Ovary (tissue), 3 donors: ENCODE measurements around the gene B4GALNT1.

Source experiments
- EP300 ChIP-seq: sonication (generic); formaldehyde crosslinking; IDR thresholded peaks from one replicate; pipeline ENCODE4 v1.6.1; 2017; ENCODE audit warnings: antibody characterized with exemption
- POLR2A ChIP-seq: fragments of 450-650 bp; IDR thresholded peaks from one replicate; pipeline ENCODE4 v1.6.1; 2017; ENCODE audit warnings: antibody characterized with exemption, mild to moderate bottlenecking, moderate library complexity
- TF ChIP-seq, protein P1 (sequence below), 3 donors: fragments of 450-650 bp in 2 of 3; fragments of 200-600 bp in 1 of 3; IDR thresholded peaks; one replicate each; pipeline versions ENCODE4 v1.5.1 to v1.8.0; 2016 to 2022; ENCODE audit warnings: antibody characterized with exemption in 3 of 3, mild to moderate bottlenecking in 1 of 3
- donor health status: DM: no; HTN: no; CAD: no.

DNA sequence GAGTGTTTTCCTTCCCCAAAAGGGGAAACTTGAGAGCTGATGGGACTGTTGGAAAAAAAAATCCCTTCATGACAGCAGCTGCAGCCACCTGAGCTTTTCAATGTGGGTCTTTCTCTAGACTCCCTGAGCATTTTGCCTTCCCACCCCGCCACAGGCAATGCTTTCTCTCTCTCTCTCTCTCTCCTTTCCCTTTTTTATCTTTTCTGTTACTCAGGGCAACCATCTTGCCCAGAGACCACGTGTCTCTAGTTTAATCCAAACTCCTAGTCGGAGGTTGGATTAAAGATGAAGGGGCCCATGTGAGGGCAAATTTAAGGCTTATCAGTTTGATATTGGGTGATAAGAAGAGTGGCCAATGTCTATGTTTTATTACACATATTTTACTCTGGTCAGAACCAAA, 25.9 kb upstream of the B4GALNT1 start:
- TF ChIP-seq, protein P1, sequence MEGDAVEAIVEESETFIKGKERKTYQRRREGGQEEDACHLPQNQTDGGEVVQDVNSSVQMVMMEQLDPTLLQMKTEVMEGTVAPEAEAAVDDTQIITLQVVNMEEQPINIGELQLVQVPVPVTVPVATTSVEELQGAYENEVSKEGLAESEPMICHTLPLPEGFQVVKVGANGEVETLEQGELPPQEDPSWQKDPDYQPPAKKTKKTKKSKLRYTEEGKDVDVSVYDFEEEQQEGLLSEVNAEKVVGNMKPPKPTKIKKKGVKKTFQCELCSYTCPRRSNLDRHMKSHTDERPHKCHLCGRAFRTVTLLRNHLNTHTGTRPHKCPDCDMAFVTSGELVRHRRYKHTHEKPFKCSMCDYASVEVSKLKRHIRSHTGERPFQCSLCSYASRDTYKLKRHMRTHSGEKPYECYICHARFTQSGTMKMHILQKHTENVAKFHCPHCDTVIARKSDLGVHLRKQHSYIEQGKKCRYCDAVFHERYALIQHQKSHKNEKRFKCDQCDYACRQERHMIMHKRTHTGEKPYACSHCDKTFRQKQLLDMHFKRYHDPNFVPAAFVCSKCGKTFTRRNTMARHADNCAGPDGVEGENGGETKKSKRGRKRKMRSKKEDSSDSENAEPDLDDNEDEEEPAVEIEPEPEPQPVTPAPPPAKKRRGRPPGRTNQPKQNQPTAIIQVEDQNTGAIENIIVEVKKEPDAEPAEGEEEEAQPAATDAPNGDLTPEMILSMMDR (IDR thresholded peaks at IDR 0.05): no peak
- TF ChIP-seq POLR2A (no peak), EP300 (no peak)
